ENCODE measurements around the gene POTEB2. TPM values are rescaled to one million over a fixed set of nuclear protein-coding genes. Genes with fewer than 3 reads are reported as not detected.

Gene POTEB2
- polyA plus RNA-seq, 3 donors, result not detected

Small RNAs within 50 kb of the gene (small RNA-seq; reads per million reads assigned to genes)
- gene AC012414.2 (ENCODE audit: insufficient read length, low read depth) (not detected), gene MIR3118-2 (ENCODE audit: insufficient read length, low read depth) (not detected), gene RNU6-749P (ENCODE audit: insufficient read length, low read depth) (not detected), gene ZNF519P2 (ENCODE audit: insufficient read length, low read depth) (not detected)
